GM12892 (cell line): ENCODE measurements around the gene ARHGDIG.

Experiments used
- DNase-seq: peaks from one replicate; pipeline ENCODE4 v3.0.0; 2011; ENCODE audit not compliant: insufficient read length
- FAIRE-seq: peaks from 2 replicates; lab custom pipeline; 2011; peaks lifted over from hg19 to GRCh38; lab: Jason Lieb, UNC
- POLR2A ChIP-seq: IDR thresholded peaks from 2 replicates; pipeline ENCODE4 v1.6.1; 2011; ENCODE audit warnings: low read depth, low read length, control low read depth
- POLR2AphosphoS5 ChIP-seq: IDR thresholded peaks from 2 replicates; pipeline ENCODE4 v1.6.1; 2011; ENCODE audit warnings: low read depth, low read length, control low read depth
- TAF1 ChIP-seq: IDR thresholded peaks from 2 replicates; pipeline ENCODE4 v1.6.1; 2011; ENCODE audit warnings: low read depth, mild to moderate bottlenecking, control low read depth, low read length, borderline replicate concordance

Gene ARHGDIG

DNA sequence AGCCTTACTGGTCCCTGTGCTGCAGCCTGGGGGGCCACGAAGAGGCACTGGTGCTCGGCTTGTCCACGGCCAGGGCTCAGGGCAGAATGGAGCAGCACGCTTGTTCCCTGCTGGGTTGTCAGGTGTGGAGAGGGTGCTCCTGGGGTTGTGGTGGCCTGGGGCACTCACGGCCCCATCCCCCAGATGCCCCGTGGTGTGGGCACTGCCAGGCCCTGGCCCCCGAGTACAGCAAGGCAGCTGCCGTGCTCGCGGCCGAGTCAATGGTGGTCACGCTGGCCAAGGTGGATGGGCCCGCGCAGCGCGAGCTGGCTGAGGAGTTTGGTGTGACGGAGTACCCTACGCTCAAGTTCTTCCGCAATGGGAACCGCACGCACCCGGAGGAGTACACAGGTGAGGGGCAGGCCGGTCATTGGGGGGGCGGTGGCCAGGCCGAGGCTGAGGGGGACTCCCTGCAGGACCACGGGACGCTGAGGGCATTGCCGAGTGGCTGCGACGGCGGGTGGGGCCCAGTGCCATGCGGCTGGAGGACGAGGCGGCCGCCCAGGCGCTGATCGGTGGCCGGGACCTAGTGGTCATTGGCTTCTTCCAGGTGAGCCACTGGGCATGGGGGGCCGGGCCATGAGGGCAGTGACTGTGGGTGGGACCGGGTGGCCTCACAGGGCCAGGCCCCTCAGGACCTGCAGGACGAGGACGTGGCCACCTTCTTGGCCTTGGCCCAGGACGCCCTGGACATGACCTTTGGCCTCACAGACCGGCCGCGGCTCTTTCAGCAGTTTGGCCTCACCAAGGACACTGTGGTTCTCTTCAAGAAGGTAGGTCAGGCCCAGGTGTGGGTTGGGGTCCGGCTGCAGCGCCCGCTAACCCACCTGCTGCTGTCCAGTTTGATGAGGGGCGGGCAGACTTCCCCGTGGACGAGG lies 4.1 kb downstream of the ARHGDIG start:
- DNase-seq (no peak), FAIRE-seq (no peak)
- TF ChIP-seq POLR2AphosphoS5 (no peak), POLR2A (no peak), TAF1 (no peak)

- TF ChIP-seq POLR2AphosphoS5 (no peak), POLR2A (no peak), TAF1 (no peak)
- FAIRE-seq, result no peak
Observed at GRCh38 chr16:285146-286055, 5.0 kb downstream of the ARHGDIG start.

GRCh38 chr16:286491-287297 lies 6.3 kb downstream of the ARHGDIG start:
- no peak for FAIRE-seq
- no peak for DNase-seq
- TF ChIP-seq TAF1 (no peak), POLR2AphosphoS5 (no peak), POLR2A (no peak)

More at GRCh38 chr16:285146-286055, 5.0 kb downstream of the ARHGDIG start:
- DNase-seq, result no peak

GRCh38 chr16:287298-287811 lies 7.0 kb downstream of the ARHGDIG start:
- no peak for FAIRE-seq

DNA sequence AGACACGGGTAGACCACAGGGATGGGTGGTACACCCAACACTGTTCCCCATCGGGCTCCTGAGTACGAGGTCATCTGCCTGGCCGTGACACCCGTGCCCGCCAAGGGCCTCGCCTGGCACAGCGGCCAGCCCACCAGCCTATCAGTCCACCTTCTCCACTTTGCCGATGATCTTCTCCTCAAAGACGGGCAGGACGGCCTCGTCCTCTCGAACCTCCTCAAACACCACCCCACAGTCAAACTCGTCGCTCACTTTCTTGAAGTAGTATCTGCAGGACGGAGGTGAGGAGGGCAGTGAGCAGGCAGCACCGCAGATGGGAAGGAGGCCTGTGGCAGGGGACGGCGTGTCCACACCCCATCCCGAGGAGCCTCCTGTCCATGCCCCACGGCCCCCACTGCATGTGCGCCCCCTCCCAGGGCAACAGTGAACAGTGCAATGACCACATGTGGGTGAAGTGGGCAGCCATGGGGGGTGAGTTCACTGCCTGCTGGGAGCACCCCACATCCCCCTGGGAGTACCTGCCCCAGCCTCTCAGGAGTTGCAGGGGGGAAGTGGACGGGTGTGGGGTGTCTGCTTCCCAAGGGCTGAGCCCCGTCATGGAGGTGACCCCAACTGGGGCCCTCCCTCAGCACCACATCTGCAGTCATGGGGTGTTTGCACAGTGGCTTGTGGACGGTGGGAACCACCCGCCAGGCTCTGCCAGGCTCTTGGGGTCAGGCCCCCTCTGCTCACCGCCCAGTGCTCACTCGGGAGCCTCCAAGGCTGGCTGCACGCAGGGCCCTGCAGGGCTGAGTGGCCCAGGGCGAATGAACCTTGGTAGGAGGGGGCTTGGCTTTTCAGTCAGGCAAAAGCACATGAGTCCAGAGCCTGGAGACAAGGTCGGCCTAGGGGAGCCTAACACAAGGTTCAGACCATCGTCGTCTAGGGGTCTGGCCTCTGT lies 7.9 kb downstream of the ARHGDIG start:
- DNase-seq (no peak), FAIRE-seq (no peak)
- TF ChIP-seq POLR2AphosphoS5, result no peak
- no peak for TF ChIP-seq POLR2A
- TF ChIP-seq TAF1, result no peak

More at GRCh38 chr16:287298-287811, 7.0 kb downstream of the ARHGDIG start:
- no peak for DNase-seq
- no peak for TF ChIP-seq TAF1
- no peak for TF ChIP-seq POLR2AphosphoS5

DNA sequence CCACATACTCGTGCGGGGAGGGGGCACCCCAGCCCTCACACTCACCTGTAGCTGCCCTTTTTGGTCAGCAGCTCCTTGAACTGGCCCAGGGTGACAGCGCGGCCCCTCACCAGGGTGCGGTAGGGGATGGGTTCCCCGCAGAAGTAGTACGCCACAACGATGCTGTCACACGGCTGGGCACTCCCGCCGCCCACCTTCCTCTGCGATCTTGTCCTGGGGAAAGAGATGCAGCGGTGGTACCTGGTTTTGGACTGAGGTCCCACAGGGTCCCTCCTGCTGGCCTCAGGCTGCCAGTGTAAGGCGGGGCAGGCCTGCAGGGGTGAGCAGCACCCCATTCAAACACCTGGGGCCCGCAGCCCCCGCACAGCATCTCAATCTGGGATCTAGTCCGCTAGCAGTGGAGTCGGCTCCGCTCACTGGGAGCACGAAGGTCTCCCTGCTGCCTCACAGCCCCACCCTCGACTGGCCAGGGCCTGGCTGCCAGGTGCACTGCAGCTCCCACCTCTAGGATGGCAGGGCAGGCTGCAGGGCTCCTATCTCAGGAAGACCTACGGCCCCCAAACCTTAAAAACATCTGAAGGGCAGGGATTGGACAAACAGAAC lies 9.1 kb downstream of the ARHGDIG start:
- TF ChIP-seq POLR2A (no peak), POLR2AphosphoS5 (no peak), TAF1 (no peak)
- FAIRE-seq (no peak), DNase-seq (no peak)

GRCh38 chr16:290015-290680 lies 9.8 kb downstream of the ARHGDIG start:
- TF ChIP-seq POLR2A, result no peak
- TF ChIP-seq TAF1, result no peak
- no peak for TF ChIP-seq POLR2AphosphoS5
- DNase-seq (no peak), FAIRE-seq (no peak)

- FAIRE-seq (no peak), DNase-seq (no peak)
- TF ChIP-seq TAF1 (no peak), POLR2AphosphoS5 (no peak), POLR2A (no peak)
Observed at GRCh38 chr16:290681-291405, 10.5 kb downstream of the ARHGDIG start.
